ENCODE data around the gene FBXO24. TPM values are rescaled to one million over a fixed set of nuclear protein-coding genes. Genes with fewer than 3 reads are reported as not detected.
A peak's percentile ranks its signal among the peaks of the same experiment; 100 is the strongest.

The FBXO24 gene
- total and polyA plus RNA-seq, 2 of the 4 experiments (the other 2 are of a cell fraction), result 0.43 to 0.54 TPM

DNA sequence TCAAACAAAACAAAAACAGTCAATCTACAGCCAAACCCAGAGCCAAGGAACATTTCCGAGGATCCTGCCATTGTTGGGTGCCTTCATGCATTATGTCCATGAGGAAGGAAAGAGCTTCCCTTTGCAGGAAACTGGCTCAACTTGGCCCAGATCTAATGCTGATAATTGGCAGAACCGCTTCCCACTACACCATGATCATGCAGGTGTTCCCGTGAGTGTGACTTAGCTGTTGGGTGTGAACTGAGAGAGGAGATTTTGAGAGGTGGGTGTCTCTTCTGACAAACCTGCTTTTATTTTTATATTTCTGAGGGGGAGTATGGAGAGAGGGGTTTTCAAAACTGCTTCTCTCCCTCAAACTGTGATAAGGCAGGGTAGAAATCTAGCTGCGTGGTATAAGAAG is 27.0 kb upstream of the FBXO24 start:
- DNase-seq, result no peak

More for the DNA sequence above, 27.0 kb upstream of the FBXO24 start:
- no peak overlapping the region for H2BK15ac ChIP-seq (ENCODE audit: low read depth, low read length)
- no peak overlapping the region for H2BK5ac ChIP-seq (ENCODE audit: low read depth, low read length, poor library complexity, severe bottlenecking)
- H3K23ac ChIP-seq (ENCODE audit: low read depth, low read length), result no peak overlapping the region
- CTCF ChIA-PET, result interaction anchor here (0.6 to 1.4 kb wide), 8 partner anchors 10 to 391 kb away, joined by 3 to 11 read pairs (median 4); partner anchors contain the start of genes GAL3ST4 and TSC22D4
- no peak overlapping the region for H4K91ac ChIP-seq (ENCODE audit: insufficient read depth, low read depth, low read length)
- no peaks in the 10 kb centered on the region for H3K9me1 ChIP-seq (ENCODE audit: insufficient read depth, low read length)
- no peak overlapping the region for H2BK120ac ChIP-seq (ENCODE audit: low read depth, low read length)
- TF ChIP-seq, protein P1, sequence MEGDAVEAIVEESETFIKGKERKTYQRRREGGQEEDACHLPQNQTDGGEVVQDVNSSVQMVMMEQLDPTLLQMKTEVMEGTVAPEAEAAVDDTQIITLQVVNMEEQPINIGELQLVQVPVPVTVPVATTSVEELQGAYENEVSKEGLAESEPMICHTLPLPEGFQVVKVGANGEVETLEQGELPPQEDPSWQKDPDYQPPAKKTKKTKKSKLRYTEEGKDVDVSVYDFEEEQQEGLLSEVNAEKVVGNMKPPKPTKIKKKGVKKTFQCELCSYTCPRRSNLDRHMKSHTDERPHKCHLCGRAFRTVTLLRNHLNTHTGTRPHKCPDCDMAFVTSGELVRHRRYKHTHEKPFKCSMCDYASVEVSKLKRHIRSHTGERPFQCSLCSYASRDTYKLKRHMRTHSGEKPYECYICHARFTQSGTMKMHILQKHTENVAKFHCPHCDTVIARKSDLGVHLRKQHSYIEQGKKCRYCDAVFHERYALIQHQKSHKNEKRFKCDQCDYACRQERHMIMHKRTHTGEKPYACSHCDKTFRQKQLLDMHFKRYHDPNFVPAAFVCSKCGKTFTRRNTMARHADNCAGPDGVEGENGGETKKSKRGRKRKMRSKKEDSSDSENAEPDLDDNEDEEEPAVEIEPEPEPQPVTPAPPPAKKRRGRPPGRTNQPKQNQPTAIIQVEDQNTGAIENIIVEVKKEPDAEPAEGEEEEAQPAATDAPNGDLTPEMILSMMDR (conservative IDR thresholded peaks at IDR 0.05; ENCODE audit: low read depth, low read length), result no peak
- TF ChIP-seq ELK1 (IDR thresholded peaks at IDR 0.05; ENCODE audit: borderline replicate concordance, low read depth, low read length) (no peak), NFE2L2 (IDR thresholded peaks at IDR 0.05; ENCODE audit: low read depth, low read length) (no peak), USF2 (IDR thresholded peaks at IDR 0.05; ENCODE audit: low read depth, low read length) (no peak), RFX5 (IDR thresholded peaks at IDR 0.05; ENCODE audit: low read depth, low read length) (no peak), MXI1 (IDR thresholded peaks at IDR 0.05; ENCODE audit: borderline replicate concordance, low read depth, low read length) (no peak), FOS (IDR thresholded peaks at IDR 0.05; ENCODE audit: low read depth, low read length) (no peak), CEBPB (IDR thresholded peaks at IDR 0.05; ENCODE audit: low read depth, low read length) (no peak), SMC3 (IDR thresholded peaks at IDR 0.05; ENCODE audit: low read depth, low read length) (no peak), BHLHE40 (IDR thresholded peaks at IDR 0.05; ENCODE audit: low read depth, low read length) (no peak), MAFK (IDR thresholded peaks at IDR 0.05; ENCODE audit: low read depth, low read length) (no peak), RAD21 (IDR thresholded peaks at IDR 0.05; ENCODE audit: low read length) (no peak), POLR2A (IDR thresholded peaks at IDR 0.05; ENCODE audit: low read depth, low read length) (no peak), CHD1 (IDR thresholded peaks at IDR 0.05; ENCODE audit: low read depth, low read length) (no peak), MAZ (IDR thresholded peaks at IDR 0.05; ENCODE audit: borderline replicate concordance, low read depth, low read length) (no peak), RCOR1 (IDR thresholded peaks at IDR 0.05; ENCODE audit: insufficient replicate concordance, low read length) (no peak)
- H3K36me3 ChIP-seq (ENCODE audit: control insufficient read depth, insufficient read depth, low read length), result peaks cover 6% of the 10 kb centered on the region; the same call in 1 of the 2 replicates
- H3K4ac ChIP-seq (ENCODE audit: low read depth, low read length), result no peak overlapping the region
- intact Hi-C loops (cut with micrococcal nuclease), result loop anchor here (1.0 kb wide), 2 partner anchors 90 to 94 kb away; no protein-coding TSS in a partner anchor
- no peaks in the 10 kb centered on the region for H3K9me3 ChIP-seq (ENCODE audit: control insufficient read depth, insufficient read depth, low read length)
- peaks cover 4% of the 10 kb centered on the region; the same call in 1 of the 2 replicates for H3K4me1 ChIP-seq (ENCODE audit: control insufficient read depth, insufficient read depth, low read length)
- no peaks in the 10 kb centered on the region for H4K20me1 ChIP-seq (ENCODE audit: insufficient read depth, low read length)
- dilution Hi-C loops (cut with HindIII; ENCODE audit: low sequenced_read_pairs, unreplicated experiment), result no loop called here
- H3K4me3 ChIP-seq (ENCODE audit: insufficient read depth, low read depth, low read length), result no peak overlapping the region
- no peak overlapping the region for H3K18ac ChIP-seq (ENCODE audit: low read depth, low read length)
- no peak overlapping the region for H3K9ac ChIP-seq (ENCODE audit: low read depth, low read length)
- H3K27ac ChIP-seq (ENCODE audit: insufficient read depth, low read length), result no peak overlapping the region
- H4K8ac ChIP-seq (ENCODE audit: low read depth in 2 of 2, low read length in 2 of 2), result no peak overlapping the region
- H3K27me3 ChIP-seq (ENCODE audit: control insufficient read depth, insufficient read depth, low read length), result no peaks in the 10 kb centered on the region
- no peak overlapping the region for H3K14ac ChIP-seq (replicated peaks; ENCODE audit: low read depth, low read length)
- peak overlapping the region; percentile 15 for H2AK9ac ChIP-seq (replicated peaks; ENCODE audit: low read depth, low read length, poor library complexity)
- H3K4me2 ChIP-seq (ENCODE audit: low read depth, low read length), result no peak overlapping the region
- in situ Hi-C loops (cut with MboI; ENCODE audit: low sequenced_read_pairs), result no loop called here
- H3K56ac ChIP-seq (ENCODE audit: extremely low read depth, insufficient read depth, low read length), result no peak overlapping the region
- no CpG with 5 or more reads among the region's 4 CpGs for WGBS, 2 experiments (ENCODE audit: extremely low coverage in 2 of 2, insufficient read length in 1 of 2)
- H2BK20ac ChIP-seq (ENCODE audit: low read depth, low read length), result no peak overlapping the region
- no TSS peak for BruUV-seq (replicated peaks)
- ATAC-seq (ENCODE audit: low read depth), result no peak
- no peak overlapping the region for H2AFZ ChIP-seq (replicated peaks; ENCODE audit: low read length, poor library complexity)
- H4K5ac ChIP-seq (ENCODE audit: low read depth, low read length), result no peak overlapping the region
- H3K79me1 ChIP-seq (ENCODE audit: low read depth in 1 of 2, low read length in 2 of 2), result no peaks in the 10 kb centered on the region
- H2AK5ac ChIP-seq (ENCODE audit: low read depth, low read length), result no peak overlapping the region
- POLR2A ChIA-PET (ENCODE audit: unreplicated experiment), result no interaction called here

Measured in IMR-90 (cell line).